ENCODE results near the gene INO80E. TPM values are rescaled to one million over a fixed set of nuclear protein-coding genes. Genes with fewer than 3 reads are reported as not detected.

INO80E gene
- total and polyA plus RNA-seq, 2 donors (not counting 1 experiment from before 2014, with no cell fraction given): 103 to 113 TPM

DNA sequence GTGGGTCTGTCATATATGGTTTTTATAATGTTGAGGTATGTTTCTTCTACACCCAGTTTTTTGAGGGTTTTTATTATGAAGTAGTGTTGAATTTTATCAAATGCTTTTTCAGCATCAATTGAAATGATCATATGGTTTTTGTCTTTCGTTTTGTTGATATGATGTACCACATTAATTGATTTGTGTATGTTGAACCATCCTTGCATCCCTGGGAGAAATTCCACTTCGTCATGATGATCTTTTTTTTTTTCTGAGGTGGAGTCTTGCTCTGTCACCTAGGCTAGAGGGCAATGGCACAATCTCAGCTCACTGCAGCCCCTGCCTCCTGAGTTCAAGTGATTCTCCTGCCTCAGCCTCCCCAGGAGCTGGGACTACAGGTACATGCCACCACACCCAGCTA, 48.1 kb upstream of the INO80E start:
- no peak overlapping the region for H3K4me2 ChIP-seq (replicated peaks; ENCODE audit: low read depth, low read length, poor library complexity, severe bottlenecking)
- no peak overlapping the region for H3K27ac ChIP-seq (ENCODE audit: low read length in 2 of 2)
- H3K4me3 ChIP-seq (ENCODE audit: control extremely low read depth in 1 of 5, extremely low read depth in 1 of 5, insufficient read depth in 1 of 5, low read depth in 2 of 5, low read length in 4 of 5): no peak overlapping the region
- DNase-seq: no peak
- peaks cover 10% of the 10 kb centered on the region for H3K27me3 Mint-ChIP-seq
- ChIA-PET CTCF (interaction anchor here (0.7 kb wide), 2 partner anchors 92 to 231 kb away, joined by 5 to 8 read pairs; no protein-coding TSS in a partner anchor), POLR2A (no interaction called here)
- WGBS (ENCODE audit: insufficient coverage): 100% methylated on average over 2 of the region's 2 CpGs
- H3K27ac Mint-ChIP-seq: no peak overlapping the region
- no peak for ATAC-seq (ENCODE audit: low read depth)
- no peak overlapping the region for H2AFZ ChIP-seq (ENCODE audit: insufficient read depth, low read depth, low read length, poor library complexity, severe bottlenecking)
- no peak overlapping the region for H3K4me3 Mint-ChIP-seq
- no peaks in the 10 kb centered on the region for H3K4me1 ChIP-seq (ENCODE audit: control insufficient read depth in 2 of 2, insufficient read depth in 2 of 2, low read length in 2 of 2)
- no peaks in the 10 kb centered on the region for H3K36me3 ChIP-seq (replicated peaks in 1 of 2; ENCODE audit: control extremely low read depth in 1 of 2, control insufficient read depth in 1 of 2, extremely low read depth in 1 of 2, insufficient read depth in 2 of 2, low read length in 1 of 2)
- no peaks in the 10 kb centered on the region for H4K20me1 ChIP-seq (ENCODE audit: control insufficient read depth, insufficient read depth, low read length, poor library complexity, severe bottlenecking)
- no peaks in the 10 kb centered on the region for H3K4me1 Mint-ChIP-seq
- TF ChIP-seq, protein P1, sequence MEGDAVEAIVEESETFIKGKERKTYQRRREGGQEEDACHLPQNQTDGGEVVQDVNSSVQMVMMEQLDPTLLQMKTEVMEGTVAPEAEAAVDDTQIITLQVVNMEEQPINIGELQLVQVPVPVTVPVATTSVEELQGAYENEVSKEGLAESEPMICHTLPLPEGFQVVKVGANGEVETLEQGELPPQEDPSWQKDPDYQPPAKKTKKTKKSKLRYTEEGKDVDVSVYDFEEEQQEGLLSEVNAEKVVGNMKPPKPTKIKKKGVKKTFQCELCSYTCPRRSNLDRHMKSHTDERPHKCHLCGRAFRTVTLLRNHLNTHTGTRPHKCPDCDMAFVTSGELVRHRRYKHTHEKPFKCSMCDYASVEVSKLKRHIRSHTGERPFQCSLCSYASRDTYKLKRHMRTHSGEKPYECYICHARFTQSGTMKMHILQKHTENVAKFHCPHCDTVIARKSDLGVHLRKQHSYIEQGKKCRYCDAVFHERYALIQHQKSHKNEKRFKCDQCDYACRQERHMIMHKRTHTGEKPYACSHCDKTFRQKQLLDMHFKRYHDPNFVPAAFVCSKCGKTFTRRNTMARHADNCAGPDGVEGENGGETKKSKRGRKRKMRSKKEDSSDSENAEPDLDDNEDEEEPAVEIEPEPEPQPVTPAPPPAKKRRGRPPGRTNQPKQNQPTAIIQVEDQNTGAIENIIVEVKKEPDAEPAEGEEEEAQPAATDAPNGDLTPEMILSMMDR (IDR thresholded peaks at IDR 0.05): no peak
- no peak for TF ChIP-seq EZH2 (IDR thresholded peaks at IDR 0.05; ENCODE audit: borderline replicate concordance, insufficient read depth, low read depth, low read length, poor library complexity, severe bottlenecking)
- no peak overlapping the region for H3K9ac ChIP-seq (ENCODE audit: low read length)
- peaks cover 0 to 9% (median 0%) of the 10 kb centered on the region in 3 donors for H3K9me3 ChIP-seq (ENCODE audit: control extremely low read depth in 1 of 3, control insufficient read depth in 2 of 3, insufficient read depth in 1 of 3, low read length in 2 of 3)
- H3K79me2 ChIP-seq (ENCODE audit: control insufficient read depth, insufficient read depth, low read length): no peaks in the 10 kb centered on the region
- H3K9me3 Mint-ChIP-seq (ENCODE audit: insufficient read depth): peaks cover 5% of the 10 kb centered on the region
- no peaks in the 10 kb centered on the region for H3K27me3 ChIP-seq (replicated peaks in 1 of 4; ENCODE audit: control extremely low read depth in 1 of 4, control insufficient read depth in 3 of 4, insufficient read depth in 4 of 4, low read length in 3 of 4)
- intact Hi-C loops (cut with micrococcal nuclease): no loop called here

DNA sequence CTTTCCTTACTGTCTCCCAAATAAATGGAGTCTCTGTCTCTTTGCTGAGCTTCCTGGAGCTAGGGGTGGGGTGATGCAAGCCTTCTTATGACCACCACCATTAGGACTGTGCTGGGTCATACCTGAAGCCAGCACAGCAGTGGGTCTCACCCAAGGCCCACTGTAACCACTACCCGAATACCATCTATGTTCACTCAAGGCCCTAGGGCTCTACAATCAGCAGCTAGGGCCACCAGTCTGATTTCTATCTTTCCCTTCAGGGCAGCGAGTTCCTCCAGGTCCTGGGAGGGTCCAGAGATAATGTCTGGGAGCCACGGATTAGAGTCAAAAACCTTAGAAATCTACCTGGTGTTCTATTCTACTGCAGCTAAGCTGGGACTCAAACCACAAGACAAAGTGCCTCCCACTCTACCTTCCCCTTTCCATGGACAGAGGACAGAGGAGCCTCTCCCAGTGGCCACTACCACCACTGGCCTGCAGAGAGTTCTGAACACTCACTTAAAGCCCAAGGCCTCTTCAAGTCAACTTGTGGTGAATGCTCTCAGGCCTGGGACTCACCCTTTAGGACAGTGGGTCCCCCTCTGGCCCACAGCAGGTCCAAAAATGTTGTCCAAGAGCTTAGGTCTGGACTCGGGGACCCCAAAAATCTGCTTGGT, 45.1 kb upstream of the INO80E start:
- Mint-ChIP-seq H3K27ac (no peak overlapping the region), H3K4me1 (no peaks in the 10 kb centered on the region), H3K9me3 (ENCODE audit: insufficient read depth) (peaks cover 5% of the 10 kb centered on the region), H3K4me3 (no peak overlapping the region), H3K27me3 (peaks cover 10% of the 10 kb centered on the region)
- no peak for DNase-seq
- Histone ChIP-seq H3K27me3 (replicated peaks in 1 of 4; ENCODE audit: control extremely low read depth in 1 of 4, control insufficient read depth in 3 of 4, insufficient read depth in 4 of 4, low read length in 3 of 4) (no peaks in the 10 kb centered on the region), H3K79me2 (ENCODE audit: control insufficient read depth, insufficient read depth, low read length) (no peaks in the 10 kb centered on the region), H3K9ac (ENCODE audit: low read length) (no peak overlapping the region), H3K36me3 (replicated peaks in 1 of 2; ENCODE audit: control extremely low read depth in 1 of 2, control insufficient read depth in 1 of 2, extremely low read depth in 1 of 2, insufficient read depth in 2 of 2, low read length in 1 of 2) (no peaks in the 10 kb centered on the region), H3K27ac (ENCODE audit: low read length in 2 of 2) (no peak overlapping the region), H3K9me3 (ENCODE audit: control extremely low read depth in 1 of 3, control insufficient read depth in 2 of 3, insufficient read depth in 1 of 3, low read length in 2 of 3) (peaks cover 0 to 9% (median 0%) of the 10 kb centered on the region in 3 donors), H3K4me2 (replicated peaks; ENCODE audit: low read depth, low read length, poor library complexity, severe bottlenecking) (no peak overlapping the region), H3K4me1 (ENCODE audit: control insufficient read depth in 2 of 2, insufficient read depth in 2 of 2, low read length in 2 of 2) (no peaks in the 10 kb centered on the region), H2AFZ (ENCODE audit: insufficient read depth, low read depth, low read length, poor library complexity, severe bottlenecking) (no peak overlapping the region), H3K4me3 (ENCODE audit: control extremely low read depth in 1 of 5, extremely low read depth in 1 of 5, insufficient read depth in 1 of 5, low read depth in 2 of 5, low read length in 4 of 5) (no peak overlapping the region), H4K20me1 (ENCODE audit: control insufficient read depth, insufficient read depth, low read length, poor library complexity, severe bottlenecking) (no peaks in the 10 kb centered on the region)
- no peak for ATAC-seq (ENCODE audit: low read depth)
- 91% methylated on average over 4 of the region's 4 CpGs for WGBS (ENCODE audit: insufficient coverage)
- TF ChIP-seq EZH2 (IDR thresholded peaks at IDR 0.05; ENCODE audit: borderline replicate concordance, insufficient read depth, low read depth, low read length, poor library complexity, severe bottlenecking): no peak
- TF ChIP-seq, protein P1 (IDR thresholded peaks at IDR 0.05): no peak
- POLR2A ChIA-PET: no interaction called here
- intact Hi-C loops (cut with micrococcal nuclease): no loop called here
- CTCF ChIA-PET: no interaction called here
